GM18873 (cell line): Measurements from ENCODE around the gene RNF212.

Experiments used
- ATAC-seq: cut with Tn5 transposase; IDR thresholded peaks from one replicate; pipeline ENCODE4 v1.9.1; 2021; ENCODE audit warnings: mild to moderate bottlenecking, moderate library complexity, moderate number of reproducible peaks; ENCODE audit not compliant: unreplicated experiment, low FRiP score

Gene RNF212

GRCh38 chr4:1023895-1024740, 89.2 kb downstream of the RNF212 start:
- ATAC-seq, result no peak

- no peak for ATAC-seq
Observed at GRCh38 chr4:1023075-1023640, 90.2 kb downstream of the RNF212 start.

- ATAC-seq, result no peak
Observed at GRCh38 chr4:1022739-1023066, 90.7 kb downstream of the RNF212 start.

GRCh38 chr4:1022051-1022738, 91.2 kb downstream of the RNF212 start:
- no peak for ATAC-seq
